ENCODE data around the gene ANOS1. TPM values are rescaled to one million over a fixed set of nuclear protein-coding genes. Genes with fewer than 3 reads are reported as not detected.

ANOS1 gene
- total and polyA plus RNA-seq, 2 of the 13 experiments (the other 11 are each of a cell fraction or from before 2014, with no cell fraction given), result not detected

- H3K27ac ChIP-seq (ENCODE audit: extremely low read length, insufficient read depth, low read length), result no peak overlapping the region
- no peak overlapping the region for H3K4me2 ChIP-seq (ENCODE audit: low read depth, low read length)
- ATAC-seq, result no peak
- no peak for FAIRE-seq
- no peak overlapping the region for H3K4me3 ChIP-seq (replicated peaks in 1 of 3; ENCODE audit: insufficient read depth in 1 of 3, low read depth in 2 of 3, low read length in 3 of 3)
- no peaks in the 10 kb centered on the region for H3K79me2 ChIP-seq (ENCODE audit: insufficient read depth, low read length)
- H3K9ac ChIP-seq (ENCODE audit: insufficient read depth, low read depth, low read length), result no peak overlapping the region
- intact Hi-C loops (cut with micrococcal nuclease; ENCODE audit: unreplicated experiment) (no loop called here), in situ Hi-C loops (cut with HindIII; ENCODE audit: extremely low pct_ligation_motif_present, low pct_unique_long_range_greater_than_20kb) (no loop called here)
- no peaks in the 10 kb centered on the region for H3K4me1 ChIP-seq (ENCODE audit: insufficient read depth, low read length)
- DNase-seq (ENCODE audit: low spot score), result no peak
- H3K36me3 ChIP-seq (replicated peaks in 1 of 2; ENCODE audit: control insufficient read depth in 1 of 2, insufficient read depth in 2 of 2, low read length in 2 of 2), result no peaks in the 10 kb centered on the region
- no peaks in the 10 kb centered on the region for H3K9me3 ChIP-seq (ENCODE audit: low read length)
- no peaks in the 10 kb centered on the region for H3K27me3 ChIP-seq (ENCODE audit: control insufficient read depth in 1 of 2, insufficient read depth in 2 of 2, low read length in 2 of 2)
- BruUV-seq (replicated peaks), result no TSS peak
- no peaks in the 10 kb centered on the region for H4K20me1 ChIP-seq (ENCODE audit: insufficient read depth, low read length)
- POLR2A ChIA-PET, result no interaction called here
- H2AFZ ChIP-seq (ENCODE audit: low read length), result no peak overlapping the region
- WGBS (ENCODE audit: low lambda C conversion rate), result 7% methylated on average over 3 of the region's 3 CpGs
- CTCF ChIA-PET (ENCODE audit: low intra/inter-chr PET ratio, low total read pairs), result no interaction called here
- TF ChIP-seq ZNF225 (CRISPR knock-in tag; IDR thresholded peaks at IDR 0.05) (no peak), HINFP (CRISPR knock-in tag; IDR thresholded peaks at IDR 0.05; ENCODE audit: low read depth) (no peak), ZMYM2 (CRISPR knock-in tag; IDR thresholded peaks at IDR 0.05) (no peak), RELA (CRISPR knock-in tag; IDR thresholded peaks at IDR 0.05) (no peak), CBX5 (CRISPR knock-in tag; IDR thresholded peaks at IDR 0.05; ENCODE audit: borderline replicate concordance) (no peak), ZNF138 (CRISPR knock-in tag; IDR thresholded peaks at IDR 0.05; ENCODE audit: low read depth) (no peak), ZNF7 (CRISPR knock-in tag; IDR thresholded peaks at IDR 0.05) (no peak), MIXL1 (CRISPR knock-in tag; IDR thresholded peaks at IDR 0.05) (no peak), MAFG (CRISPR knock-in tag; IDR thresholded peaks at IDR 0.05) (no peak), MATR3 (CRISPR knock-in tag; IDR thresholded peaks at IDR 0.05) (no peak), ZNF382 (CRISPR knock-in tag; IDR thresholded peaks at IDR 0.05; ENCODE audit: borderline replicate concordance) (no peak)
- TF ChIP-seq, protein P1, sequence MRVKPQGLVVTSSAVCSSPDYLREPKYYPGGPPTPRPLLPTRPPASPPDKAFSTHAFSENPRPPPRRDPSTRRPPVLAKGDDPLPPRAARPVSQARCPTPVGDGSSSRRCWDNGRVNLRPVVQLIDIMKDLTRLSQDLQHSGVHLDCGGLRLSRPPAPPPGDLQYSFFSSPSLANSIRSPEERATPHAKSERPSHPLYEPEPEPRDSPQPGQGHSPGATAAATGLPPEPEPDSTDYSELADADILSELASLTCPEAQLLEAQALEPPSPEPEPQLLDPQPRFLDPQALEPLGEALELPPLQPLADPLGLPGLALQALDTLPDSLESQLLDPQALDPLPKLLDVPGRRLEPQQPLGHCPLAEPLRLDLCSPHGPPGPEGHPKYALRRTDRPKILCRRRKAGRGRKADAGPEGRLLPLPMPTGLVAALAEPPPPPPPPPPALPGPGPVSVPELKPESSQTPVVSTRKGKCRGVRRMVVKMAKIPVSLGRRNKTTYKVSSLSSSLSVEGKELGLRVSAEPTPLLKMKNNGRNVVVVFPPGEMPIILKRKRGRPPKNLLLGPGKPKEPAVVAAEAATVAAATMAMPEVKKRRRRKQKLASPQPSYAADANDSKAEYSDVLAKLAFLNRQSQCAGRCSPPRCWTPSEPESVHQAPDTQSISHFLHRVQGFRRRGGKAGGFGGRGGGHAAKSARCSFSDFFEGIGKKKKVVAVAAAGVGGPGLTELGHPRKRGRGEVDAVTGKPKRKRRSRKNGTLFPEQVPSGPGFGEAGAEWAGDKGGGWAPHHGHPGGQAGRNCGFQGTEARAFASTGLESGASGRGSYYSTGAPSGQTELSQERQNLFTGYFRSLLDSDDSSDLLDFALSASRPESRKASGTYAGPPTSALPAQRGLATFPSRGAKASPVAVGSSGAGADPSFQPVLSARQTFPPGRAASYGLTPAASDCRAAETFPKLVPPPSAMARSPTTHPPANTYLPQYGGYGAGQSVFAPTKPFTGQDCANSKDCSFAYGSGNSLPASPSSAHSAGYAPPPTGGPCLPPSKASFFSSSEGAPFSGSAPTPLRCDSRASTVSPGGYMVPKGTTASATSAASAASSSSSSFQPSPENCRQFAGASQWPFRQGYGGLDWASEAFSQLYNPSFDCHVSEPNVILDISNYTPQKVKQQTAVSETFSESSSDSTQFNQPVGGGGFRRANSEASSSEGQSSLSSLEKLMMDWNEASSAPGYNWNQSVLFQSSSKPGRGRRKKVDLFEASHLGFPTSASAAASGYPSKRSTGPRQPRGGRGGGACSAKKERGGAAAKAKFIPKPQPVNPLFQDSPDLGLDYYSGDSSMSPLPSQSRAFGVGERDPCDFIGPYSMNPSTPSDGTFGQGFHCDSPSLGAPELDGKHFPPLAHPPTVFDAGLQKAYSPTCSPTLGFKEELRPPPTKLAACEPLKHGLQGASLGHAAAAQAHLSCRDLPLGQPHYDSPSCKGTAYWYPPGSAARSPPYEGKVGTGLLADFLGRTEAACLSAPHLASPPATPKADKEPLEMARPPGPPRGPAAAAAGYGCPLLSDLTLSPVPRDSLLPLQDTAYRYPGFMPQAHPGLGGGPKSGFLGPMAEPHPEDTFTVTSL (CRISPR knock-in tag; IDR thresholded peaks at IDR 0.05; ENCODE audit: borderline replicate concordance), result no peak
- TF ChIP-seq, protein P2, sequence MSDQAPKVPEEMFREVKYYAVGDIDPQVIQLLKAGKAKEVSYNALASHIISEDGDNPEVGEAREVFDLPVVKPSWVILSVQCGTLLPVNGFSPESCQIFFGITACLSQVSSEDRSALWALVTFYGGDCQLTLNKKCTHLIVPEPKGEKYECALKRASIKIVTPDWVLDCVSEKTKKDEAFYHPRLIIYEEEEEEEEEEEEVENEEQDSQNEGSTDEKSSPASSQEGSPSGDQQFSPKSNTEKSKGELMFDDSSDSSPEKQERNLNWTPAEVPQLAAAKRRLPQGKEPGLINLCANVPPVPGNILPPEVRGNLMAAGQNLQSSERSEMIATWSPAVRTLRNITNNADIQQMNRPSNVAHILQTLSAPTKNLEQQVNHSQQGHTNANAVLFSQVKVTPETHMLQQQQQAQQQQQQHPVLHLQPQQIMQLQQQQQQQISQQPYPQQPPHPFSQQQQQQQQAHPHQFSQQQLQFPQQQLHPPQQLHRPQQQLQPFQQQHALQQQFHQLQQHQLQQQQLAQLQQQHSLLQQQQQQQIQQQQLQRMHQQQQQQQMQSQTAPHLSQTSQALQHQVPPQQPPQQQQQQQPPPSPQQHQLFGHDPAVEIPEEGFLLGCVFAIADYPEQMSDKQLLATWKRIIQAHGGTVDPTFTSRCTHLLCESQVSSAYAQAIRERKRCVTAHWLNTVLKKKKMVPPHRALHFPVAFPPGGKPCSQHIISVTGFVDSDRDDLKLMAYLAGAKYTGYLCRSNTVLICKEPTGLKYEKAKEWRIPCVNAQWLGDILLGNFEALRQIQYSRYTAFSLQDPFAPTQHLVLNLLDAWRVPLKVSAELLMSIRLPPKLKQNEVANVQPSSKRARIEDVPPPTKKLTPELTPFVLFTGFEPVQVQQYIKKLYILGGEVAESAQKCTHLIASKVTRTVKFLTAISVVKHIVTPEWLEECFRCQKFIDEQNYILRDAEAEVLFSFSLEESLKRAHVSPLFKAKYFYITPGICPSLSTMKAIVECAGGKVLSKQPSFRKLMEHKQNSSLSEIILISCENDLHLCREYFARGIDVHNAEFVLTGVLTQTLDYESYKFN (CRISPR knock-in tag; conservative IDR thresholded peaks at IDR 0.05), result no peak
- TF ChIP-seq, protein P3, sequence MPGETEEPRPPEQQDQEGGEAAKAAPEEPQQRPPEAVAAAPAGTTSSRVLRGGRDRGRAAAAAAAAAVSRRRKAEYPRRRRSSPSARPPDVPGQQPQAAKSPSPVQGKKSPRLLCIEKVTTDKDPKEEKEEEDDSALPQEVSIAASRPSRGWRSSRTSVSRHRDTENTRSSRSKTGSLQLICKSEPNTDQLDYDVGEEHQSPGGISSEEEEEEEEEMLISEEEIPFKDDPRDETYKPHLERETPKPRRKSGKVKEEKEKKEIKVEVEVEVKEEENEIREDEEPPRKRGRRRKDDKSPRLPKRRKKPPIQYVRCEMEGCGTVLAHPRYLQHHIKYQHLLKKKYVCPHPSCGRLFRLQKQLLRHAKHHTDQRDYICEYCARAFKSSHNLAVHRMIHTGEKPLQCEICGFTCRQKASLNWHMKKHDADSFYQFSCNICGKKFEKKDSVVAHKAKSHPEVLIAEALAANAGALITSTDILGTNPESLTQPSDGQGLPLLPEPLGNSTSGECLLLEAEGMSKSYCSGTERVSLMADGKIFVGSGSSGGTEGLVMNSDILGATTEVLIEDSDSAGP (CRISPR knock-in tag; IDR thresholded peaks at IDR 0.05; ENCODE audit: borderline replicate concordance), result no peak
These were observed 42.5 kb downstream of the ANOS1 start for GRCh38 chrX:8689473-8689872.

All from HepG2 (cell line).